Esophagus muscularis mucosa (tissue), 4 donors: ENCODE measurements around the gene PDE8A. TPM values are rescaled to one million over a fixed set of nuclear protein-coding genes. Genes with fewer than 3 reads are reported as not detected.
A peak's percentile ranks its signal among the peaks of the same experiment; 100 is the strongest.

Source experiments
- DNase-seq: peaks from one replicate; pipeline ENCODE4 v3.0.0-alpha.2; 2017; ENCODE audit errors: extremely low spot score
- H3K27ac ChIP-seq, 4 donors: fragments of 200-600 bp; sonication (generic); replicated peaks in 1 of 4; 1 replicate in 3 of 4; 2 replicates in 1 of 4; pipeline ENCODE4 v1.5.1; 2016 to 2019; ENCODE audit warnings: mild to moderate bottlenecking in 1 of 4
- H3K27me3 ChIP-seq, 4 donors: fragments of 200-600 bp; sonication (generic); one replicate each; pipeline versions ENCODE4 v1.5.1 to v1.6.0; 2016 to 2019
- H3K36me3 ChIP-seq, 4 donors: fragments of 200-600 bp; sonication (generic); one replicate each; pipeline ENCODE4 v1.5.1; 2016 to 2019
- H3K4me1 ChIP-seq, 4 donors: fragments of 200-600 bp; sonication (generic); one replicate each; pipeline ENCODE4 v1.5.1; 2016 to 2019
- H3K4me3 ChIP-seq, 4 donors: fragments of 200-600 bp; sonication (generic); 1 replicate in 2 of 4; 2 replicates in 2 of 4; pipeline ENCODE4 v1.5.1; 2016 to 2019; ENCODE audit warnings: mild to moderate bottlenecking in 4 of 4, moderate library complexity in 1 of 4
- H3K9me3 ChIP-seq, 4 donors: fragments of 200-600 bp; sonication (generic); 1 replicate in 3 of 4; 2 replicates in 1 of 4; pipeline ENCODE4 v1.5.1; 2016 to 2019
- CTCF ChIP-seq, 3 experiments: fragments of 200-600 bp in 2 of 3; fragments of 450-650 bp in 1 of 3; sonication (generic) in 2 of 3; IDR thresholded peaks; one replicate each; pipeline ENCODE4 v1.5.1; 2017 to 2019; ENCODE audit warnings: antibody characterized with exemption in 3 of 3, mild to moderate bottlenecking in 2 of 3, moderate library complexity in 1 of 3
- EP300 ChIP-seq: sonication (generic); formaldehyde crosslinking; IDR thresholded peaks from one replicate; pipeline ENCODE4 v1.6.1; 2017; ENCODE audit warnings: antibody characterized with exemption
- POLR2A ChIP-seq: fragments of 450-650 bp; IDR thresholded peaks from one replicate; pipeline ENCODE4 v1.6.1; 2017; ENCODE audit warnings: antibody characterized with exemption, moderate library complexity, mild to moderate bottlenecking, low read depth
- POLR2AphosphoS5 ChIP-seq, 2 donors: sonication (generic); formaldehyde crosslinking; IDR thresholded peaks; one replicate each; pipeline ENCODE4 v1.6.1; 2017; ENCODE audit warnings: antibody characterized with exemption in 2 of 2
- WGBS: methylation state at CpG from one replicate; pipeline ENCODE4 v1.1.5; 2018; 5-methylcytosine and 5-hydroxymethylcytosine counted together
- intact Hi-C: fragments of 100-400 bp; cut with DNase I; formaldehyde crosslinking; loops from one replicate; pipeline ENCODE4 v1.15.1; 2023
- total RNA-seq, 4 donors: library from RNA; depleted of rRNA; stranded (reverse); fragments of >200 nt; gene quantifications; one replicate each; pipeline versions ENCODE4 v1.1.0 to v1.2.1, GENCODE V29; 2016

Gene PDE8A
- total RNA-seq, 4 donors from 2014 or later: 31.6 to 36.1 (median 32.5) TPM

- H3K4me1 ChIP-seq: peaks cover 20 to 46% (median 44%) of the 10 kb centered on the region in 4 donors
- TF ChIP-seq EP300 (no peak), POLR2AphosphoS5 (IDR thresholded peaks at IDR 0.05) (no peak), POLR2A (no peak), CTCF (IDR thresholded peaks at IDR 0.05) (peak; percentile 66 to 74 (median 69))
- 59% methylated on average over 3 of the region's 3 CpGs for WGBS
- no peak overlapping the region for H3K4me3 ChIP-seq
- no peaks in the 10 kb centered on the region for H3K27me3 ChIP-seq
- no peak overlapping the region for H3K27ac ChIP-seq
- no peaks in the 10 kb centered on the region for H3K9me3 ChIP-seq
- no peaks in the 10 kb centered on the region for H3K36me3 ChIP-seq
- intact Hi-C loops: loop anchor here (1.0 to 10.0 kb wide), 3 partner anchors 60 to 457 kb away; partner anchors contain the start of gene PDE8A
- DNase-seq: no peak
Measured at GRCh38 chr15:85044251-85044853, 62.7 kb downstream of the PDE8A start.

- intact Hi-C loops: loop anchor here (1.0 to 10.0 kb wide), 3 partner anchors 60 to 458 kb away; partner anchors contain the start of gene PDE8A
- Histone ChIP-seq H3K4me1 (peaks cover 20 to 46% (median 42%) of the 10 kb centered on the region in 4 donors), H3K27me3 (no peaks in the 10 kb centered on the region), H3K36me3 (no peaks in the 10 kb centered on the region), H3K27ac (no peak overlapping the region), H3K9me3 (no peaks in the 10 kb centered on the region), H3K4me3 (no peak overlapping the region)
- no peak for DNase-seq
- 6% methylated on average over 1 of the region's 1 CpG for WGBS
- TF ChIP-seq POLR2AphosphoS5 (IDR thresholded peaks at IDR 0.05) (no peak), EP300 (no peak), POLR2A (no peak), CTCF (IDR thresholded peaks at IDR 0.05) (no peak)
Measured at GRCh38 chr15:85044894-85045293, 63.2 kb downstream of the PDE8A start.

- Histone ChIP-seq H3K4me3 (no peak overlapping the region), H3K27me3 (no peaks in the 10 kb centered on the region), H3K36me3 (no peaks in the 10 kb centered on the region), H3K4me1 (peaks cover 20 to 46% (median 42%) of the 10 kb centered on the region in 4 donors), H3K27ac (peak overlapping the region in 2 of 4 donors; percentile 21 to 29), H3K9me3 (no peaks in the 10 kb centered on the region)
- intact Hi-C loops: loop anchor here (10.0 kb wide), 1 partner anchor 61 kb away; the partner anchor contains the start of gene PDE8A
- 46% methylated on average over 1 of the region's 1 CpG for WGBS
- DNase-seq: no peak
- no peak for TF ChIP-seq EP300
- TF ChIP-seq CTCF (IDR thresholded peaks at IDR 0.05): no peak
- no peak for TF ChIP-seq POLR2AphosphoS5 (IDR thresholded peaks at IDR 0.05)
- TF ChIP-seq POLR2A: no peak
Measured at GRCh38 chr15:85045615-85046014, 64.0 kb downstream of the PDE8A start.

- peak in 1 of 2 donors; percentile 49 for TF ChIP-seq POLR2AphosphoS5 (IDR thresholded peaks at IDR 0.05)
- no peak for TF ChIP-seq CTCF (IDR thresholded peaks at IDR 0.05)
- intact Hi-C loops: loop anchor here (10.0 kb wide), 1 partner anchor 63 kb away; the partner anchor contains the start of gene PDE8A
Measured at GRCh38 chr15:85047271-85047948, 65.8 kb downstream of the PDE8A start.

More at GRCh38 chr15:85047271-85047948, 65.8 kb downstream of the PDE8A start:
- Histone ChIP-seq H3K4me1 (peaks cover 20 to 46% (median 42%) of the 10 kb centered on the region in 4 donors), H3K4me3 (peak overlapping the region in 1 of 4 donors; percentile 3), H3K27me3 (no peaks in the 10 kb centered on the region), H3K36me3 (no peaks in the 10 kb centered on the region), H3K9me3 (no peaks in the 10 kb centered on the region), H3K27ac (peak overlapping the region in 3 of 4 donors; percentile 10 to 38 (median 24))
- DNase-seq: no peak
- 31% methylated on average over 7 of the region's 7 CpGs for WGBS
